NCI-H82 (cell line): Measurements from ENCODE around the gene FOLH1.
"Not testable (repeated sequence)": the region's sequence is repeated elsewhere in the genome, so short reads cannot be mapped to it uniquely, and the experiment has no call there.

Experiments
- DNase-seq: peaks from one replicate; lab custom pipeline; 2025; lab: John Stamatoyannopoulos, UW

The FOLH1 gene

GRCh38 chr11:49208006-49208721, at the start of gene FOLH1:
Gene FOLH1, minus strand, starts transcription at chr11:49208602. Its CDS starts 193 bp downstream, at chr11:49208409.
- DNase-seq: peak; percentile 61

- DNase-seq: not testable (repeated sequence)
Observed at GRCh38 chr11:49255148-49255547, 46.7 kb upstream of the FOLH1 start.

GRCh38 chr11:49251212-49251611, 42.8 kb upstream of the FOLH1 start:
- peak; percentile 0 for DNase-seq

- DNase-seq: not testable (repeated sequence)
Observed at GRCh38 chr11:49250398-49251115, 42.2 kb upstream of the FOLH1 start.

- DNase-seq: not testable (repeated sequence)
Observed at GRCh38 chr11:49249363-49249762, 41.0 kb upstream of the FOLH1 start.

GRCh38 chr11:49233685-49234084, 25.3 kb upstream of the FOLH1 start:
- not testable (repeated sequence) for DNase-seq

- DNase-seq: not testable (repeated sequence)
Observed at GRCh38 chr11:49233019-49233418, 24.6 kb upstream of the FOLH1 start.

GRCh38 chr11:49231725-49232124, 23.3 kb upstream of the FOLH1 start:
- peak; percentile 8 for DNase-seq

GRCh38 chr11:49230534-49230933, 22.1 kb upstream of the FOLH1 start:
- DNase-seq: peak; percentile 37

- not testable (repeated sequence) for DNase-seq
Observed at GRCh38 chr11:49230001-49230400, 21.6 kb upstream of the FOLH1 start.

GRCh38 chr11:49229136-49229535, 20.7 kb upstream of the FOLH1 start:
- peak; percentile 27 for DNase-seq

- DNase-seq: not testable (repeated sequence)
Observed at GRCh38 chr11:49225255-49225785, 16.9 kb upstream of the FOLH1 start.

GRCh38 chr11:49221112-49221511, 12.7 kb upstream of the FOLH1 start:
- DNase-seq: no peak

- DNase-seq: no peak
Observed at GRCh38 chr11:49213026-49213560, 4.7 kb upstream of the FOLH1 start.

- not testable (repeated sequence) for DNase-seq
Observed at GRCh38 chr11:49206999-49207398, 1.4 kb downstream of the FOLH1 start.

- no peak for DNase-seq
Observed at GRCh38 chr11:49202287-49202976, 6.0 kb downstream of the FOLH1 start.

- DNase-seq: not testable (repeated sequence)
Observed at GRCh38 chr11:49196775-49197174, 11.6 kb downstream of the FOLH1 start.

- DNase-seq: not testable (repeated sequence)
Observed at GRCh38 chr11:49196002-49196401, 12.4 kb downstream of the FOLH1 start.

- not testable (repeated sequence) for DNase-seq
Observed at GRCh38 chr11:49190287-49190686, 18.1 kb downstream of the FOLH1 start.

GRCh38 chr11:49186225-49186624, 22.2 kb downstream of the FOLH1 start:
- not testable (repeated sequence) for DNase-seq

- not testable (repeated sequence) for DNase-seq
Observed at GRCh38 chr11:49185597-49185996, 22.8 kb downstream of the FOLH1 start.

- DNase-seq: not testable (repeated sequence)
Observed at GRCh38 chr11:49184756-49185155, 23.6 kb downstream of the FOLH1 start.
